GM19395 (cell line): ENCODE data around the gene DNHD1.

Experiments
- ATAC-seq: cut with Tn5 transposase; IDR thresholded peaks from one replicate; pipeline ENCODE4 v1.9.1; 2021; ENCODE audit warnings: mild to moderate bottlenecking, moderate library complexity; ENCODE audit not compliant: unreplicated experiment

Gene DNHD1

DNA sequence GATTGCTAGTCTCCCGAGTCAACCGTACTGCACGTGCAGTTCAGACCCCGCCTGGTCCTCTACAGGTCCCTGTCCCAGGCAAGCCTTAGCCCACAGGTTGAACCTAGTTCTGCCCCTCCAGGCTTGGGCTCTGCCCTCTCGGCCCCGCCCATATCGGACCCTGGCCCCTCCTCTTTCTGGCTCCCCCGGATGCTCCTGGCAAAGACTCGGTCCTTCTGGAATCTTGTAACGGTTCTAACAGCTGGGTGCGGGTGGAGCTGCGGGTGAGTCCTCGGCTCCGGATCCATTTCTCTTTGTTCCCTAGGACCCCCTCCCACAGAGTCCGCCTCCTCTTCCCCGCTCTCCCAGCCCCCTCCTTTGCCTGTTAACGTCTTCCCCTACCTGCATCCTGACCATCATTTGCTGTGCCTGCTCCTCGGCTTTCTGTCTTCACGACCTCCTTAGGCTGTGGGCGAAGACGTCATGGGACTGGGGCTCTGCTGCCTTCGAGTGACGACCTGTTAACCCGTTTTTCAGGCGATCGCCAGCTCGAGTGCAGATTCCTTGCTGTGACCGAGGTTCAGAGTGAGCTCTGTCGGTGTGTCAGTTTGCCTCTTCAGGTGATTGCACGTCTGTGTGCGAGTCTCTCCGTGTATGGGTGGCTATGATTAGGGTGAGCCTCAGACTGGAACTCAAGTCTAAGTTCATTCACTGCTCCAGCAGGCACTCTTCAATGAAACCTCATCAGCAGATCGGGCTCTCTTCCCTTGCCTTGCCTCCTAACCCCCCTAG, at the start of gene DNHD1:
TSS of gene DNHD1 (plus strand) at position 212 of the 771 bp plus-strand sequence. CDS start 936 bp downstream, outside the sequence.
- ATAC-seq: no peak

GRCh38 chr11:6448574-6448973, 48.5 kb upstream of the DNHD1 start:
- ATAC-seq: no peak

- ATAC-seq: no peak
Measured at GRCh38 chr11:6452219-6452618, 44.9 kb upstream of the DNHD1 start.

DNA sequence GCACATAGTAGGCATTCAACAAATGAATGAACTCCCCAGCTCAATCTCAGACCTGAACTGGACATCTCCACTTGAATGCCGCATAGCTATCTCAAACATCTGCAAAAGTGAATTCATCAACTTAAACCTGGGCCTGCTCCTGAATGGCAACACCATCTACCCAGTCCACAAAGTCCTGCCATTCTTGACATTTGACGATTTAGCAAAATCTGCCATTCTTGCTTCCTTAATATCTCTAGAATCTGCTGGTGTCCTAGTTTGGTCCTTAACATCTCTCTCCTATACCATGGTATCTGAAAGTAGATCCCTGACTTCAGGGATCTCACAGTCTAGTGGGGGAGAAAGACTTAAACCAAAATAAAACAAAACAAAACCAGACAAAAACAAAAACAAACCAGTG, 43.9 kb upstream of the DNHD1 start:
- no peak for ATAC-seq

- no peak for ATAC-seq
Measured at GRCh38 chr11:6455070-6455469, 42.0 kb upstream of the DNHD1 start.

GRCh38 chr11:6456361-6457073, 40.6 kb upstream of the DNHD1 start:
- ATAC-seq: no peak

DNA sequence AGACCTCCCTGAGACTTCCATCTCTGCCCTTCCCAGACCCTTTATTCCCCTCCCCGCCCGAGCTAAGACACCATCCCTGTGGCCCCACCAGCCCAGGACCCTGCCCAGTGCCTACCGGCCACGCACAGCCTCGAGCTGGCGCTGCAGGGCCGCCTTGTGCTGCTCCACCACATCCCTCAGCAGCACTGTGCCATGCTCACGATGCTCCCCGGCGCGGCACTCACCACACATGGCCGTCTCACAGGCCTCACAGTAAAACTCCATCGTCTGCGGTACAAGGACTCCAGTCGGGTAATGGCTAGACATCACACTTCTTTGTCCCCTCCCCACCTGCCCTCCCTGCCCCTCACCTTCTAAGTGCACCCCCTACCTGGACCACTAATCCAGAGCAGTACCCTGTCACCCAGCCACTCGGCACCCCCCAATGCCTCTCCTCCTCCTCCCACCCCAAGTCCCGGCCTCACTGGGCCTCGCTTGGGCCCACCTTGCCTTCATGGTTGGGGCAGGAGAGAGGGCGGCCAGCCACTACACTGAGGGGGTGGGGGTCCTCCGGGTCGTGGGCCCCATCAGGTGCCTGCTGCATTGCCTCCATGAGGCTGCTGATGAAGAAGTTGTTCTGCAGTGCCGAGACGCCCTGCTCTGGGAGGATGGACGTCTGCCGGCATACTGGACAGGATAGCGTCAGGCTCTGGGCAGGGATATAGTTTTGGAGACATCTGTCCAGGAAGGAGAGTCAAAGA, 39.3 kb upstream of the DNHD1 start:
- ATAC-seq: no peak

GRCh38 chr11:6458352-6459098, 38.6 kb upstream of the DNHD1 start:
- ATAC-seq: no peak

GRCh38 chr11:6459099-6459450, 38.0 kb upstream of the DNHD1 start:
- ATAC-seq: no peak

DNA sequence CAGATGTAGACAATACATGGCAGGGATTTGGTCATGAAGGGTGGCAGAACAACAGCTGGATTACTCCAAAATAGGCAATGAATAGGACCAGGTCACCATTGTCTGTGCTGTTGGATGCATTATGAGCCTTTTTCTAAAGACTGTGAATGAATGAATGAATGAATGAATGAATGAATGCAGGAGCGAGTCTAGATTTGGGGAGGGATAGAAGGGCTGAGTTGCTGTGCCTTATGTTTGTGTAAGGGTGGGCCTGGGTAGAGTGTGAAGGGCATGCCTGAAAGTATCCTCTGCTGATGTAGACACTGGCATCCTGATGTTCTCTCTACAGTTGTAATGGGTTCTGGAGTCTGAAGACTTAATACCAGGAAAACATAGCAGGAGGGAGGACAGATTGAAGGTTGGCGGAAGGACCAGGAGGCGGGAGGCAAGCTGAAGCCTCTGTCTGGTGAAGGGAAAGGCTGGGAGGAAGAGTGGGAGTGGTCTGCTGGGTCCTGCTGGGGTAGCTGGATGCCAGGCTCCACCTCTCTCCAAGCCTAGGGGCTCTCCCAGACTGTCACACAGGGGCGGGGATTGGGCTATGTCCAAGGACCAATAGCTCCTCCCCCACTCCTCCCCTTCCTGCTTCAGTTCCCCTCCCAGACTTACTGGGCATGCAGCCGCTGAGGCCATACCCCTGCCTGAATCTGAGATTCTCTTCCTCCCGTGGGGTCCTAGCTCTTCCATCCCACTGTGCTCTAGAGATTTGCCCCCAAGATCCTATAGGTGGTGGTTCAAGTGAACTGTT, 28.2 kb upstream of the DNHD1 start:
- ATAC-seq: peak; percentile 65

GRCh38 chr11:6469599-6469998, 27.5 kb upstream of the DNHD1 start:
- no peak for ATAC-seq

- ATAC-seq: no peak
Measured at GRCh38 chr11:6472934-6473333, 24.1 kb upstream of the DNHD1 start.

GRCh38 chr11:6473451-6474412, 23.3 kb upstream of the DNHD1 start, which contains the start of gene TRIM3:
TSS of gene TRIM3 (minus strand) at chr11:6473941. CDS start at chr11:6465695, 8,246 bp downstream.
- ATAC-seq: peak; percentile 68

DNA sequence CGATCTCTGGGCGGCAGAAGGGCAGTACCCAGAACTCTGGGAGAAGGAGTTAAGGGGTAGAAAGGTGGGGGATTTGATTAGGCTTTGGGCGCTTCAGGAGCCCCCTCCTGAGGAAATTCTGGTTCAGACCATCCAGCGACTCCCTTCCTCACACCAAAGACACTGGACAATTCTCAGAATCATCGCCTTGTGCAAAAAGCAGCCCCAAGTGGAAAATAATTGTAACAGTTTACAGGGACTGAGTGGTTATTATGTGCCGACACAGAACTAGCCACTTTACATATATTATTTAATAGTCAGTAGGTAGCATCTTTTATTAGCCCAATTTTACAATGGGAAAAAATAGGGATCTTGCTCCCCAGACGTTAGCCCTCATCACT, 22.7 kb upstream of the DNHD1 start:
- no peak for ATAC-seq

GRCh38 chr11:6474806-6475500, 22.1 kb upstream of the DNHD1 start:
- ATAC-seq: no peak

DNA sequence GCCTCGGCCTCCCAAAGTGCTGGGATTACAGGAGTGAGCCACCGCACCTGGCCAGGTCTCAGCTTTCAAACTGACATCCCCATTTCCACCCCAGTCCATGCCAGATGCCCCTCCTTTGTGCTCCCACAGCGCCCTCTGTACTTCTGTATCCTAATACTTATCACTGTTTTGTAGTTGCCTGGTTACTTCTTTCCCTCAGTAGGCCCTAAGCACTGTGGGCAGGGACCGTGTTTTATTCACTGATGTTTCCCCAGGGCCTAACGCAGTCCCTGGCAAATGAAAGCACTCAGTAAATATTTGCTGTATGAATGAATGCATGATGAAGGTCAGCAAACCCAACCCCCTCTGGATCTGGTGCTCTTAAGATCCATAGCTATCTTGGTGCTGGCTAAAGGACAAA, 21.1 kb upstream of the DNHD1 start:
- no peak for ATAC-seq

- no peak for ATAC-seq
Measured at GRCh38 chr11:6476571-6476970, 20.5 kb upstream of the DNHD1 start.

- no peak for ATAC-seq
Measured at GRCh38 chr11:6480299-6480914, 16.7 kb upstream of the DNHD1 start.
